ENCODE data around the gene ASB6. TPM values are rescaled to one million over a fixed set of nuclear protein-coding genes. Genes with fewer than 3 reads are reported as not detected.

The ASB6 gene
- total RNA-seq, 2 donors from 2014 or later = 12.7 to 14.5 TPM

DNA sequence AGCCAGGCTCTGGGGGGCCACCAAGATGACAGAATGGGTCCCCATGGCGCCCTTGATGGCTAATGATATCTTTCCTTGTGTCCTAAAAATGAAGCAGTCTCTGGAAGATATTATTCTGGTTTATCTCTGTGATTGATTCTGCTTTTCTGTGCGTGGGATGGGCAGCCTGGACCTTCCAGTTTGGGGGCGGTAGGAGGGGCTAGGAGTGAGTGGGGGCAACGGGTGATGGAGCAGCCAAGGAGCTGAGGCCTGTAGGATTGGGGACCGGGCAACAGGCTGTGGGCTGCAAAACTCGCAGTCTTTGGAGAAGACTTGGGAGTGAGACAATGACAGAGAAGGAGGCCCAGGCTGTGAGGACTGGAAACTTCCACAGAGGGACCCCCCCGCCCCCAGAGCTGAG, 32.3 kb upstream of the ASB6 start:
- intact Hi-C loops (cut with DNase I) = no loop called here
- Histone ChIP-seq H3K36me3 (replicated peaks in 1 of 2; ENCODE audit: insufficient read depth in 1 of 2, low read depth in 2 of 2) (no peaks in the 10 kb centered on the region), H3K4me1 (no peaks in the 10 kb centered on the region), H3K9me3 (no peaks in the 10 kb centered on the region), H3K27me3 (no peaks in the 10 kb centered on the region), H3K4me3 (no peak overlapping the region), H3K27ac (no peak overlapping the region)
- WGBS, 2 donors = 44 to 72% methylated on average over 5 to 7 of the region's 7 CpGs
- ATAC-seq = no peak
- DNase-seq = no peak
- TF ChIP-seq, protein P1, sequence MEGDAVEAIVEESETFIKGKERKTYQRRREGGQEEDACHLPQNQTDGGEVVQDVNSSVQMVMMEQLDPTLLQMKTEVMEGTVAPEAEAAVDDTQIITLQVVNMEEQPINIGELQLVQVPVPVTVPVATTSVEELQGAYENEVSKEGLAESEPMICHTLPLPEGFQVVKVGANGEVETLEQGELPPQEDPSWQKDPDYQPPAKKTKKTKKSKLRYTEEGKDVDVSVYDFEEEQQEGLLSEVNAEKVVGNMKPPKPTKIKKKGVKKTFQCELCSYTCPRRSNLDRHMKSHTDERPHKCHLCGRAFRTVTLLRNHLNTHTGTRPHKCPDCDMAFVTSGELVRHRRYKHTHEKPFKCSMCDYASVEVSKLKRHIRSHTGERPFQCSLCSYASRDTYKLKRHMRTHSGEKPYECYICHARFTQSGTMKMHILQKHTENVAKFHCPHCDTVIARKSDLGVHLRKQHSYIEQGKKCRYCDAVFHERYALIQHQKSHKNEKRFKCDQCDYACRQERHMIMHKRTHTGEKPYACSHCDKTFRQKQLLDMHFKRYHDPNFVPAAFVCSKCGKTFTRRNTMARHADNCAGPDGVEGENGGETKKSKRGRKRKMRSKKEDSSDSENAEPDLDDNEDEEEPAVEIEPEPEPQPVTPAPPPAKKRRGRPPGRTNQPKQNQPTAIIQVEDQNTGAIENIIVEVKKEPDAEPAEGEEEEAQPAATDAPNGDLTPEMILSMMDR (IDR thresholded peaks at IDR 0.05) = no peak
- no peak for TF ChIP-seq POLR2A (IDR thresholded peaks at IDR 0.05)

DNA sequence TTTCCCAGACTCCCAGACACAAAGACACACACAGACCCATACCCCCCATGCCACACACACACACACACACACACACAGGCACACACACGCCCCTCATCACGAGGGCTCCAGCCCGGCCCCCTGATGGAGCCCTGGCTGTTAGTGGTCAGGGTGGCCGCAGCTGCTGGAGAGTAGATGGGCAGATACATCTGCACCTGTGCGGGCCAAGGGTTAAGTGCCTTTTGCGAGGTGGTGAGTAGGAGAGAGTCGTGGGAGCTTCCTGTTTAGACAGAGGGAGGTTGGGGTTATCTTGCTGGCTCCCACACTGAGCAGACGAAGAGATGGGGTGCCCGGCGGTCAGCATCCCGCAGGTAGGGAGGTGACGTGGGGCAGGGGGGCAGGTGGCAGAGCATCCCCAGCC, 31.7 kb upstream of the ASB6 start:
- H3K27me3 ChIP-seq = no peaks in the 10 kb centered on the region
- H3K9me3 ChIP-seq = no peaks in the 10 kb centered on the region
- H3K4me1 ChIP-seq = no peaks in the 10 kb centered on the region
- no peaks in the 10 kb centered on the region for H3K36me3 ChIP-seq (replicated peaks in 1 of 2; ENCODE audit: insufficient read depth in 1 of 2, low read depth in 2 of 2)
- intact Hi-C loops (cut with DNase I) = no loop called here
- H3K4me3 ChIP-seq = no peak overlapping the region
- DNase-seq = no peak
- no peak overlapping the region for H3K27ac ChIP-seq
- no peak for ATAC-seq
- WGBS, 2 donors = 30 to 55% methylated on average over 9 to 12 of the region's 12 CpGs
- TF ChIP-seq, protein P1 (IDR thresholded peaks at IDR 0.05) = no peak
- TF ChIP-seq POLR2A (IDR thresholded peaks at IDR 0.05) = no peak

DNA sequence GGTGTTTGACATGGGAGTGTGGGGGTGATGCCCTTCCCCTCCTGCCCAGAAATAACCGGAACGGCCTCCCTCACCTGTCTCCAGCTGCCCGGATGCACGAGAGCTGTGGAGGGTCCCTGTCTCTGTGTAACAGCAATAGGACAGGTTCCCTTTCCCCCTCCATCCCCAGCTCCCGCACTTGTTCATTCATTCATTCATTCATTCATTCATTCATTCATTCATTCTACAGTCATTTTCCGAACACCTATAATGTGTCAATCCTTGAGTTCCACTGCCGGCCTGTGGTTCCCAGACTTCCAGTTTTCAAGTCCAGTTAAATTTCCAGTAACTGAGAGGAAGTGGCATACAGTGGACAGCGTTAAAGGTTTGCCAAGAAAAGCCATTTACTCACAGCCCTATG, 30.8 kb upstream of the ASB6 start:
- intact Hi-C loops (cut with DNase I) = no loop called here
- ATAC-seq (no peak), DNase-seq (no peak)
- 69 to 75% methylated on average over 8 of the region's 8 CpGs for WGBS, 2 donors
- no peaks in the 10 kb centered on the region for H3K27me3 ChIP-seq
- no peaks in the 10 kb centered on the region for H3K9me3 ChIP-seq
- no peaks in the 10 kb centered on the region for H3K36me3 ChIP-seq (replicated peaks in 1 of 2; ENCODE audit: insufficient read depth in 1 of 2, low read depth in 2 of 2)
- TF ChIP-seq, protein P1 (IDR thresholded peaks at IDR 0.05) = no peak
- TF ChIP-seq POLR2A (IDR thresholded peaks at IDR 0.05) = no peak
- H3K27ac ChIP-seq = no peak overlapping the region
- no peaks in the 10 kb centered on the region for H3K4me1 ChIP-seq
- no peak overlapping the region for H3K4me3 ChIP-seq

DNA sequence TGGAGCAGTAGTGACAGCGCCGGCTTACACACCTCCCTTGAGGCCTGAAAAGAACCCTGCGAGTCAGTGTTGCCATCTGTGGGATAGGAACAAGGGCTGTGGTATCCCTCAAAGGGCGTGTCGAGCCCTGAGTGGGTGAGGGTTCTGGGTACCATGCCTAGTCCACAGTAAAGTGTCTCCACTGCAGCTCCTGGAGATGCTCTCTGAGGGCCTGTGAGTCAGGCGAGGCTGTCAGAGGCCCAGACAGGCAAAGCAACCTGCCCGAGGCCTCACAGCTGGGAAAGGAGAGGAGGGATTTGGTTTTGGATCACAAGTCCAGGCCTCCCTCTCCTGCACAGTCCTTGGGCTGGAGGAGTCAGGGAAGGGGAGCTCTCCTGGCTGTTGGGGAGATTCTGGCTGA, 29.6 kb upstream of the ASB6 start:
- DNase-seq (no peak), ATAC-seq (no peak)
- Histone ChIP-seq H3K4me1 (no peaks in the 10 kb centered on the region), H3K36me3 (replicated peaks in 1 of 2; ENCODE audit: insufficient read depth in 1 of 2, low read depth in 2 of 2) (no peaks in the 10 kb centered on the region), H3K27me3 (no peaks in the 10 kb centered on the region), H3K4me3 (no peak overlapping the region), H3K9me3 (no peaks in the 10 kb centered on the region), H3K27ac (no peak overlapping the region)
- WGBS, 2 donors = 74% methylated on average over 7 of the region's 7 CpGs; no CpG with 5 or more reads in 1 of the 2 donors
- intact Hi-C loops (cut with DNase I) = no loop called here
- no peak for TF ChIP-seq POLR2A (IDR thresholded peaks at IDR 0.05)
- TF ChIP-seq, protein P1 (IDR thresholded peaks at IDR 0.05) = no peak

DNA sequence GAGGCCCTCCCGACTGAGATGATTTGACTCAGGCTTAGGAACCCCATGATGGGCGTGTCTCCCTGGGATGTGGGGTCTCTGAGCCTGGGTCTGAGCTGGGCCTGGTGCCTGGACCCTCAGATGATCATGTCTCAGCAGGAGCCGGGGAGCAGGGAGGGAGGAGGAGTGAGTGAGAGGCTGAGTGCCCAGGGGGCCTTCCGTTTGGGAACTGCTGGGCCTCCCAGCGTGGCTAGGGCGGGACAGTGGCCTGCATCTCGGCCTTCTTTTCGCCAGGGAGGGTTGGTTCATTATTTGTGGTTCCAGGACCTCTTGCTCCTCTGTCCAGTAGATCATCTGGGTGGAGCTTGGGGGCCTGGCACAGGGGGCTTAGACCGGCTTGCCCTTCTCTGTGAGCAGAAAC, 29.1 kb upstream of the ASB6 start:
- intact Hi-C loops (cut with DNase I) = no loop called here

More for the DNA sequence above, 29.1 kb upstream of the ASB6 start:
- no peaks in the 10 kb centered on the region for H3K4me1 ChIP-seq
- H3K9me3 ChIP-seq = no peaks in the 10 kb centered on the region
- DNase-seq (no peak), ATAC-seq (no peak)
- WGBS, 2 donors = 73 to 83% methylated on average over 7 to 8 of the region's 9 CpGs
- no peak overlapping the region for H3K27ac ChIP-seq
- no peaks in the 10 kb centered on the region for H3K27me3 ChIP-seq
- H3K4me3 ChIP-seq = no peak overlapping the region
- no peak for TF ChIP-seq POLR2A (IDR thresholded peaks at IDR 0.05)
- TF ChIP-seq, protein P1 (IDR thresholded peaks at IDR 0.05) = no peak
- no peaks in the 10 kb centered on the region for H3K36me3 ChIP-seq (replicated peaks in 1 of 2; ENCODE audit: insufficient read depth in 1 of 2, low read depth in 2 of 2)

Measured in body of pancreas (tissue), 4 donors.